GM06990 (cell line): ENCODE data around the gene SH2D7.

Experiments
- DNase-seq: peaks from one replicate; pipeline ENCODE4 v3.0.0-alpha.2; 2011; ENCODE audit not compliant: insufficient read length; ENCODE audit errors: extremely low read depth
- H3K27me3 ChIP-seq: replicated peaks from 2 replicates; pipeline ENCODE4 v1.6.0; 2011; ENCODE audit warnings: low read length; ENCODE audit not compliant: control insufficient read depth, insufficient read depth
- H3K36me3 ChIP-seq: 2 replicates; pipeline ENCODE4 v1.5.1; 2011; ENCODE audit warnings: low read length; ENCODE audit not compliant: control insufficient read depth, insufficient read depth
- H3K4me3 ChIP-seq: replicated peaks from 2 replicates; pipeline ENCODE4 v1.5.1; 2011; ENCODE audit warnings: low read depth, mild to moderate bottlenecking, control low read depth, low read length
- CTCF ChIP-seq: IDR thresholded peaks from 2 replicates; pipeline ENCODE4 v1.5.1; 2011; ENCODE audit warnings: low read length, control low read depth, mild to moderate bottlenecking, inconsistent platforms; ENCODE audit not compliant: insufficient read depth, poor library complexity, severe bottlenecking

Gene SH2D7

GRCh38 chr15:78063970-78064385, 28.4 kb upstream of the SH2D7 start:
- H3K36me3 ChIP-seq, result no peaks in the 10 kb centered on the region
- H3K4me3 ChIP-seq, result no peak overlapping the region
- DNase-seq, result no peak
- TF ChIP-seq CTCF, result no peak
- H3K27me3 ChIP-seq, result no peaks in the 10 kb centered on the region

DNA sequence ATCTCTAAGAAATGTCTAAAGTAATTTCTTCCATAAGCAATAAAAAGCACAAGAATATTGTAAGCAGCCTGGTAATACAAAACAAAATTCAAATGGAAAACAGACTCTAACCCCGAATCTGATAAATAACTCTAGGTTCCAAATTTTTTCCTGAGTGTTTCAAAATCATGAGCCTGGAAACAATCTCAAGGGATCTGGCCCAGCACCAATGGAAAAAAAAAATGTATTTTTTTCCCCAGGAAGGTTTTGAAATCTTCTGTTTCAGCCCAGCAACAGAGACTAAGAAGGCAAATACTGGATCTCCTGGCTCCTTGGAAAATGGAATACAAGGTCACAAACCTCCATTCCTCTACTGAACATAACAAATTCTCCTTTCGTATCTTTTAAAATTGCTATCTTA, 27.8 kb upstream of the SH2D7 start:
- H3K36me3 ChIP-seq, result no peaks in the 10 kb centered on the region
- no peak for DNase-seq
- no peak overlapping the region for H3K4me3 ChIP-seq
- H3K27me3 ChIP-seq, result no peaks in the 10 kb centered on the region
- TF ChIP-seq CTCF, result no peak

DNA sequence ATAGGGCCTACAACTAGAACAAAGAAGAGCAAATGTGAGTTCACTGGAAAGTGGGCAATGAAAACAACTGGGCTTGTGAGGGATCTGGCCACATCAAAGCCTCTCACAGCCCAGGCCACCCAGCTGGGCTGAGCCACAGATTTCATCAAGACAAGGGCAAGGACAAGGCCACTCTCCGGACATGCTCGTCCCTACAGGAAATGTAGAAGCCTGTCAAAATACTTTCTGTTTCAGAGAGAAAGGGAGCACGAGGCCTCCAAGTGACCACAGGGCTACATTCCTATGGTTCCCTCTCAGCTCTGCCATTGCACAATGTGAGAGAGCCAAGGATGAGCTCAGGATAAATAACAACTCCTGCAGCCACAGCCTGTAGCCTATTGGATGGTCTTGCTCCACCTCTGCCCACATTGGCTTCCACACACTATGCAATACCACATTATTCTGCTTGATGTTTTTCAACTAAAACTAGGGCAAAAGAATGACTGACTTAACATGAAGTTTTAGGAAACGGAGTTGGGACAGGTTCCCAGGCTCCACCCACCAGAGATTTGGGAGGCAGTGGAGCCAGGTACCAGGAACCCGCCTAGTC, 27.0 kb upstream of the SH2D7 start:
- no peak for TF ChIP-seq CTCF
- Histone ChIP-seq H3K36me3 (no peaks in the 10 kb centered on the region), H3K27me3 (no peaks in the 10 kb centered on the region), H3K4me3 (peak overlapping the region; percentile 49)
- DNase-seq, result no peak

DNA sequence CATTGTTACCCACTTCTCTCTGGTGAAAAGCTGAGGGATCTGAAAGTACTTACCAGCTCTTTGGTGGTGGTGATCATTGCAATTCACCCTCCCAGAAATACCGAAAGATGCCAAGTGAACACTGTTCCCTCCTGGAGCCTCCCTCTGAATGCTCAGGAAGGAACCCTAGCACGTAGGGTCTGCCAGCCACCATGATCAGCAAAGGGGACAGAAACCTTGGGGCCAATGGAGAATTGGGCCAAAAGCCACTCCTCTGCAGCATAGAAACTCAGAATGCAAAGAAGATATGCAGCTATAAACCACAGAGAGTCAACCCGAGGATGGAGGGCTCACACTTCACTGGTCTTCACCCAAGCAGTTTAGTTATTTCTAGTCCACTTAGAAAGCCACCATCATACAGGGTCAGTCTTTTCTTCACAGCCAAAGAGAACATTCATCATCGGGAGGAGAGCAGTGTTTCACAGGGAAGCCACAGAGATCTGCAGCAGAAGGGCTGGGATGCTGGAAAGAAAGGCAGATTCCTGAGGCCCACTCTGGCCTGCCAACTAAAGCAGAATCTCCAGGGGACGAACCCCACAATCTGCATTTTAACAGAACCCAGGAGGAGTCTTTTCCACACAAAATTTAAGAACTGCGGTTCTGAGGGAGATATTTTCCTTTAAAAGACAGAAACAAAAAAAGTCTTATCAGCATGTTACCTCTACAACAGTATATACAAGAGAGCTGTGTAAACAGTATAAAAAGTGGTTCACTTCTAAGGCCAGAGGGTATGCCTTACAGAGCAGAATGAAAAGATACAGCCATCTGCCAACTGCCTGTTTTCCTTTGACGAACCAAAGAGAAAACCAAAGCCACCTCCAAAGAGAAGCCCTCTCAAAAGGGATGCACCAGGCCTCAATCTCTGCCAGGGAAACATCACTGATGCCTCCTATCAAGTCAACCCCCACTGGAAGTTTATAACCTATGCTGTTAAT, 26.1 kb upstream of the SH2D7 start:
- H3K4me3 ChIP-seq, result peak overlapping the region; percentile 49
- TF ChIP-seq CTCF, result no peak
- H3K27me3 ChIP-seq, result no peaks in the 10 kb centered on the region
- H3K36me3 ChIP-seq, result no peaks in the 10 kb centered on the region
- DNase-seq, result peak; percentile 56

DNA sequence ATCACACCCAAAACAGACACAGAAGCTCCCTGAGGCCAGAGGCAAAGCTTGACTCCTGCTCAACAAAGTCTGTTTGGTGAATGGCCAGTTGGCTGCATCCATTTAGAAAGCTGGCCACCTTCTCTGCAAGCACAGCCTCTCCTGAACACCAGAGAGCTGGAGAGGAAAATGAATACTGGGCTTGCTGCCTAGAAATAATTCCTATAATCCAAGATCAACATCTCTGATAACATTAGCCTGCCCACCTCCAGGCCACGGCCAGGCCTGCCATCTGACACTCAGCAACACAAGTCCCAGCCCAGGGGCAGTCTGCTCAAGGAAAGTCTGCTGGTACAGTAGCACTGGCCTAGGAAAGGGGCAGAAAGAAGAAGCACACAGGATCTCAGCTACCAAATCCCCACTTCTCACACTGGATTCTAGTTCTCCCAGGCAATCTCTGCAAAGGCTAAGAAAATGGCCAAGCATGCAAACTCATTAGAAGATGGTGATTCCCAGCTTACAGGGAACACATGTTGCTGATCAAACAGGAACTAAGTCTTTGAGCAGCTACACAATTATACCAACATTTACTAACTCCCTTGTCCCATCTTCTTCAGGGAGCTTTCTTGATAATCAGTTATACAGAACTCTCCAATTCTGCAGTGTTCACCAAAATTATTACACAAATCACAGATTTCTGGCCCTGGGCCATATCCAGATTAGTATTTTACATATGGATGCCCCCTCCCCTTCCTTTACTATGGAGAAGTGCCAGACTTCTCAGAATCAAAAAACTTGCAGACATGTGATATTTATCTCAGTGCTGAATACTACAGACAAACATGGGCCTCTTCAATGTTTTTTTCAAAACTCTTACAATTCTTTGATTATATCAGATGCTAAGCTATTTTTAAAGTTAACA, 24.8 kb upstream of the SH2D7 start:
- H3K4me3 ChIP-seq, result no peak overlapping the region
- H3K27me3 ChIP-seq, result no peaks in the 10 kb centered on the region
- TF ChIP-seq CTCF, result no peak
- no peak for DNase-seq
- no peaks in the 10 kb centered on the region for H3K36me3 ChIP-seq
